Activated T-helper 1 cell treated with Interleukin-2 at 50 U/mL for 16 hours (primary cell): ENCODE results near the gene EIF1AD.
A peak's percentile ranks its signal among the peaks of the same experiment; 100 is the strongest.

Source experiments
- DNase-seq: peaks from one replicate; pipeline ENCODE4 v3.0.0-alpha.2; 2020; ENCODE audit warnings: low read depth

The EIF1AD gene

DNA sequence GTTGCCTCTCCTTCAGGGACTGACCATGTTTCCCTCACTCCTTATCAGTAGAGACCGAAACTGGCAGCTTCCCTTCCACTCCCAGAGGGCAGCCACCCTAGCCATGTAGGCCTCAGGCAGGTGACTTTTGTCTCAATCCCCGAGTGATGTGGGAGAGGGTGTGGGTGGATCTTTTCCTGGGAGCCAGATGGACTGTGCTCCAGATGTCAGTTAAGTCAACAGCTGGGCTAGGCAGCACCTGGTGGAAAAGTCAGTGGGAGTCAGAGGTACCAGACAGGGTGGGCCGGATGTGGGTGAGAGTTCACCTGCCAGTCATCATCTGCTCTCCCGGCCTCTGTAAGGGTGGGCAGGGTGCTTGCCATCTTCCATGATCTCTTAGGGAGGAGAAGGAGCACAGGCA, 2.2 kb upstream of the EIF1AD start:
- no peak for DNase-seq

DNA sequence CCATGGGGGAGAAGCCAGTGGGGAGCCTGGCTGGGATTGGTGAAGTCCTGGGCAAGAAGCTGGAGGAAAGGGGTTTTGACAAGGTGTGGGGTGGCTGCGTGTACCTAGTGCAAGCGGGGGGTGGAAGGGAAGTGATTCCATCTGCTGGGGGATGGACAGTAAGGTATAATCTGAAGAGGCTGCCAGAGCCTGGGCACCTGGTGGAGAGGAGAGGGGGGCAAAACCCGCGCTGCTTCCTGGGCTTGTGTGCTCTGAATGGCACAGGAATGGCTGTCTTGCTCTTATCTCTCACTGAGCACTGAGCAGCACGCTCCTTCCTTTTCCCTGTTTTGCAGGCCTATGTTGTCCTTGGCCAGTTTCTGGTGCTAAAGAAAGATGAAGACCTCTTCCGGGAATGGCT, 1.3 kb upstream of the EIF1AD start:
- DNase-seq = no peak

DNA sequence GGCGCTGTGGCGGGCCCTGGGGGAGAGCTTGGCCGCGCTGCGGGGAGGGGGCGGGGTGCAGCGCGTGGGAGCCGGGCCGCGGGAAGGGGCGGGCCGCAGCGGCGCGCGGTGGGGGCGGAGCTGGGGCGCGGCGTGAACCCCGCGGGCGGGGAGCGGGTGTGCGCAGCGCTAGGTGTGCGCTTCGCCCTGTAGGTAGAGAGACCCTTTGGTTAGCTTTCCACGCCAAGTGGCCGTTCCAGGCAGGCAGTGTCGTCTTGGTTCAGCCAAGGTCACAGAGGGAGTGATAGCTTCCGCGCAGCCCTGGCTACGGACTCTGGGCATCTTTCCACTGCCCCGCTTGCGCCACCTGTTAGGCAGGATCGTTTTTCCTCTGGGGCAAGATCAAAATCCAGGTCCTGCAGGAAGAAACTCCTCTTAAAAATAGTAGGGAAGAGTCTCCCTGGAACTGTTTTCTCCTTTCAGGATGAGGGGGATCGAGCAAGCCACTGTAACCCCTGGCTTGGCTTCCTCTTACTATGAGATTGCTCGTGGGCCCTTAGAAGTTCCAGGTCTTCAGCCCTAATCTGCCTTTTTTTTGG, 780 bp upstream of the EIF1AD start:
- peak; percentile 63 for DNase-seq

DNA sequence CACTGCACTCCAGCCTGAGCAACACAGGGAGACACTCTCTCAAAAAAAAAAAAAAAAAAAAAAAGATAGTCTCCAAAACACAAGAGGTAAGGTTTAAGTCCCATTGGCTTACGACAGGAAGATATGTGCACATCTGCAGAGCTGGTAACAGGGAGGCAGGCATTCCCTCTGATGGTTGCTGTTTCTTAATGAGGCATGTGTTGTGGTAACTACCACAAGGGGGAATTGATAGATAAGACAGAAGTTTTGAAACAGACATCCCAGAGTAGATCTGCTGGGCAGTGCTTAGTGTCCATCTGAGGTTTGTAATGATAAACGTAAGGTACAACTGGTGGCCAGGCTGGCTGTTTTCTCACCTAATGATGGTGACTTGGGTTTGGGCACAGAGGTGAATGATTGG, 4.7 kb downstream of the EIF1AD start:
- no peak for DNase-seq

DNA sequence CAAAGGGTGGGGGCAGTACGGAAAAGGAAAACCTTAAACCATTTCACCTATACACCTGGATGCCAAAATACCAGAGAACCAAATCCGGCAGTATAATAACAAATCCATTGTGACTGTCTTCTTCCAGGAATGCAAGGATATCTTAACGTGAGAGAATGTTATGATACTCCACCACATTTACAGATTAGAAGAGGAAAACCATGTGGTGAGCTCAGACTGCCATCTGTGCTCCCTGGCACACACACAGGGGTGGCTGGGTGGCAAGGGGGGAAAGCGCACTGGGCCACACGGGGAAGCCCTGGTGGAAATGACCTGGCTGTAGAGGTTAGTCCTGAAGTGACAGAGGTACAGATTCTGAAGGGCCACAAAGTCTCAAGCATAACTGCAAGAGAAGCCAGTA, 9.9 kb downstream of the EIF1AD start:
- DNase-seq = no peak

DNA sequence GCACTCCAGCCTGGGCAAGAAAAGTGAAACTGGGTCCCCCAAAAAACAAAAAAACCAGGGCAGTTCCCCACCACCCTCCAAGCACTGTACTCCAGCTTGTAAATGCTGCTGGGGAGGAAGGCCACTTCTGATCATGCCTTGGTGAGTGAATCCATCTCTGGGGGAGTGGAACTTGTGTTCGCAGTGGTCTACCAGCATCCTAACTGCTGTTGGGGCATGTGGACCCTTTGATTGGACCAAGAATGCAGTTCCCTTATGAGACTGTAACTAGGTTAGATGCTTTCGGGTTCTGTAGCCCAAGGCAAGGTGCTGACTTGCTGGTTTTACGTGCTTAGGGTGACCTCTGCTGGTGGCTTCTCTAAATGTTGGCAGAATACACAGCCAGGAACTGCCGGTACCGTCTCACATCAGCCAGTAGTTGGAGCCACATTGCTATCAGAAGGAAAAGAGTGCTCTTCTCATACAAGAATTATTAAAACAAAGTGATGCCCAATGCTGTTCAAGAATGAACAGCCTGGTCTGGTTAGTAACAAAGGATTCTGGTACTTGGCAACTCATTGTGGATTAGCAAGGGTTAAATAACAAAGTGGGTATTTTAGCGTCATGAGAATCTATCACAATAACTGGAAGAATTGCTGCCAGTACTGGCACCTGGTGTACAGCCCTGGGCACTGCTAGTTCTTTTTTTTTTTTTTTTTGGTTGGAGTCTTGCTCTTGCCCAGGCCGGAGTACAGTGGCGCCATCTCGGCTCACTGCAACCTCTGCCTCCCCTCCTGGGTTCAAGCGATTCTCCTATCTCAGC, 13.0 kb downstream of the EIF1AD start:
- peak; percentile 80 for DNase-seq

DNA sequence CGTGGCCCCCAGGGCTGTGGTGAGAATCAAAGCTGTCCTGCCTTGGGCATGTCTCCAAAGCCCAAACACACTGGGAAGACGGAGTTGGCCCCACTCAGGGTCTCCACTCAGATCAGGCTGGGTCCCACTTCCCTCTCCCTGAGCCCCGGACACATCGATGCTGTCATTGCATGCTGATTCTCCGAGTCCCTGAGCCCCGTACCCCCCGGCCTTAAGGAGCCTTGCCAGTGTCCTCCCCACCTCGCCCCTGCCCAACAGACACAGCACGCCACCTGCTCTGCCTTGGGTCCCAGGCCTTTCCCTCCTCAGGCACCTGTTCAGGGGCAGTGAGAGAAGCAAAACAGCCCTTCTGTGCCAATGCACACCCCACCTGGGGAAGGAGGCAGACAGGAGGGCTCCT, 14.6 kb downstream of the EIF1AD start:
- no peak for DNase-seq

DNA sequence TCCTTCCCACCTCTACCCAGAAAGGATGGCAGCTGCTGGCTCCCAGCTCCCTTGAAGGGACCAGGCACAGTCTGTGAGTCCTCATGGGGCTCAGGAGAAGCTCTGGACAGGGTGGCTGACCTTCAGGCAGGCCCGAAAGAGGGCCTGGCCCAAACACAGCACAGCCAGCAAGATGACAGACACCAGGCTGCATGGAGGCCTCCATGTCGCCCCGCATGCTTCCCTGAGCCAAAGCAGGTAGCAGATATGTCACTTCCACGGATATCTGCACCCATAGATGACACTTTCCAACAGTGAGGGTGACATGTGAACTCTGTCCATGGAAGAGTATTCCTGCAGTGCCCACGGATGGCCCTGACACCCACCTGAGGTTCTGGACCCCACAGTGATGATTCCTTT, 18.4 kb downstream of the EIF1AD start:
- no peak for DNase-seq

DNA sequence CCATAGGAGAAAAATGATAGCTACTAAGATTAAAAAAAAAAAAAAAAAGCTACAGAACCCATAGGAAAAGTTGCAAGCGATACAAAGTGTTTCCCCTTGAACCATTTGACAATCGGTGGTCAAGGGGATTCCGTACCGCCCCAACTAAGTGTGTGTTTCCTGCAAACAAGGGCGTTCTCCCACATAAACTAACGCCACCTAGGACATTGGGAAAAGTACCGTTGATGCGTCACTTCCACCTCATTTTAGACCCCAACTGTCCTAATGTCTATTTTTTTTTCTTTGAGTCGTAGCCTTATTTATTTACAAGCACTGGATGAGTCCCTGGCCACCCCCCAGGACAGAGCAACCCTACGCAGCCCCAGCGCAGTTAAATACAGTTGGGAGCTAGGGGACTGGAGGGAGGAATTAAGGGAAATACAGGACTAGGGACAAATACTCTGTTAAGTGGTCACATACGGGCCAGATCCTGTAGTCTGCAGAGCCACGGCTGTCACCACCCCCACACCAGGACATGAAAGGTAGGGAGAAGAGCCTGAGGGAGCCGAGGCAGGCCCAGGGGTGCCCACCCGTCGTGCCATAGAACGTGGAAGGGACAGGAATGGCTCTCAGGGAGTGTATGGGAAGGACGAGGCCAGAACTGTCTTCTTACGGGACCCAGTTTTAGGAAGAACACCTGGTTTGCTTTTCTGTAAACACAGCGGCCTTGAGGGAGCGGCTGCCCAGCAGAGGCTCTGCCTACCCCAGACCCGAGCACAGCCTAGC, 19.0 kb downstream of the EIF1AD start:
- DNase-seq = no peak

DNA sequence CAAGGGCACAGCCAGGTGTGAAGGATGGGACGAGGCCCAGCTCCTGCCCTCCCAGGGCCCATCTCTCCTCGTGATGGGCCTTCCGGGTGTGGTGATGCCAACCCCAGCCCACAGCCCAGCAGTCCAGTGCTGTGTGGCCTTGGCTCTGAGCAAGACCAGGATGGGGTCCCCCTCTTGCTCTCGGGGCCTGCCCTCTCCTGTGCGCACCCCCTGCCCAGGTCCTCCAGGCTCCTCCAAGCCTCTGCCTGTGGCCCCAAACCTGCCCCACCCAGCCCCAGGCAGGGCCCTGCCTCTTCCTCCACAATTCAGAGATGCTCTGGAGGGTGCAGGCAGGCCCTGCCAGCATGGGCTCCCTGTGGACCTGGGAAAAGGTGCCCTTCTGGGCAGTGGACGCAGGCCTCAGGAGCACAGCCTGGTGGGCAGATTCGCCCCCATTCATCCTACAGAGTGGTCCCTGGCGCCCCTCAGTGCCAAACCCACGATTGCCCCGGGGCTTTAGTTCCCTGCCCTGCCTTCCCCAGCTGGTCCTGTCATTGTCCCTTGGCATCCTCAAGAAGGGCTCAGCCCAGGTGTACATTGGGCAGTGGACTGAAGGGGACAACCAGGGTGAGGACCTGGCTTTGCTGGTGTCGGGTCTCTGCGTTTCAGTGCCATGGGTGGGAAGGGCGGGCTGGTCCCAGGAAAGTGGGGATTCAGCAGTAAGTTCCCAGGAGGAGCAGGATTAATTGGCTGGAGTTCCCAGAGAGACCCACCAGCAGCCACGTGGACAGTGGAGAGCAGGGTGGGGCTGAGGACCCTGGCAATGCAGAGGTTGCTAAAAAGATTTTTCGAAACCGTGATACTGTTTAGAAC, 19.8 kb downstream of the EIF1AD start:
- no peak for DNase-seq

DNA sequence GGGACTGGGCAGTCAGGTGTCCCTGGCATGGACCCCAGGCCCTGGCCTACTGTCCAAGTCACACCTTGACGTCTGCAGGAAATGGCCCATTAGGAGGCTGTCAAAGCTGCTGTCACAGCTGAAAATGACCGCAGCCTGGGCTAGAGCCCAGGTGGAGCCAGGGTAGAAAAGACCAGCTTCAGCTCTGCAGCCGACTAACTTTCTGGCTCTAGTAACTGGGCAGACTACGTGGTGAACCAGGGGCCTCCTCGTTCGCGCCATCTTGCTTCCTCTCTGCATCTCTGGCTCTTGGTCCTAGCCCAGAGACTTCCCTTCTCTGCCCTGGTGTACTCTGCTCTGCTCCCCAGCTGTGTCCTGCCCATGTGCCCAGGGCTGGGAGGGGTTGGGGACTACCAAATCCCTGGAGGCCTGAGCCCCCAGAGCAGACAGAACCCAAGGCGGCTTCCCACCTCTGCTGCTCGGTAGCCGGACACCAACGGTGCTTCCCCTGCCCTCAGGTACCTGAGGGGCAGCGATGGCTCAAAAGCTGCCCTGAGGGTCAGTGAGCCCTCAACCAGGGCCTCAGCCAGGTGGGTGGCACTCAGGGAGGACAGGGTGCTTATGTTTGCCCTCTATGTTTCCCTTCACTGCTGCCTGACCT, 20.7 kb downstream of the EIF1AD start:
- no peak for DNase-seq

DNA sequence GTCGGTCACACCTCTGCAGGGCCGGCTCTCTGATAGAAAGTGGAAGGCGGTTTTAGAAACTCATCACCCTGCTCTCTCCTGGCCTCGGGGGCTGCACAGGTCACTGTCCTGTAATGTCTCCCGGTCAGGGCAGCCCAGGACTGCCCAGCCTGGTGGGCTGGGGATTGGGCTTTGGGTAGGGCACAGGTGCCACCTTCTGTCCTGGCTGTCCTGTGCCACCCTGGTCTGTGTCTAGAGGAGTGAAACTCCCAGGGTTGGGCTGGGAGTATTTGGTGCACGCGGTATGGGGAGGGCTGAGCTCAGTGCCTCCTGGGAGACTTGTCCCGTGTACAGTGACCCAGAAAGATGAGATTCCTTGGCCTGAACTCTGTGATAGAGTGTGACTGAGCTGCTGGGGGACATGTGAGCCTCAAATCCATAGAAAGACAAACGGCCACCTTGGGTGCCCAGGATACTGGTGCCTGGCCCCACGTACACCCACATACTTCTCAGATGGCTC, 22.6 kb downstream of the EIF1AD start:
- no peak for DNase-seq

DNA sequence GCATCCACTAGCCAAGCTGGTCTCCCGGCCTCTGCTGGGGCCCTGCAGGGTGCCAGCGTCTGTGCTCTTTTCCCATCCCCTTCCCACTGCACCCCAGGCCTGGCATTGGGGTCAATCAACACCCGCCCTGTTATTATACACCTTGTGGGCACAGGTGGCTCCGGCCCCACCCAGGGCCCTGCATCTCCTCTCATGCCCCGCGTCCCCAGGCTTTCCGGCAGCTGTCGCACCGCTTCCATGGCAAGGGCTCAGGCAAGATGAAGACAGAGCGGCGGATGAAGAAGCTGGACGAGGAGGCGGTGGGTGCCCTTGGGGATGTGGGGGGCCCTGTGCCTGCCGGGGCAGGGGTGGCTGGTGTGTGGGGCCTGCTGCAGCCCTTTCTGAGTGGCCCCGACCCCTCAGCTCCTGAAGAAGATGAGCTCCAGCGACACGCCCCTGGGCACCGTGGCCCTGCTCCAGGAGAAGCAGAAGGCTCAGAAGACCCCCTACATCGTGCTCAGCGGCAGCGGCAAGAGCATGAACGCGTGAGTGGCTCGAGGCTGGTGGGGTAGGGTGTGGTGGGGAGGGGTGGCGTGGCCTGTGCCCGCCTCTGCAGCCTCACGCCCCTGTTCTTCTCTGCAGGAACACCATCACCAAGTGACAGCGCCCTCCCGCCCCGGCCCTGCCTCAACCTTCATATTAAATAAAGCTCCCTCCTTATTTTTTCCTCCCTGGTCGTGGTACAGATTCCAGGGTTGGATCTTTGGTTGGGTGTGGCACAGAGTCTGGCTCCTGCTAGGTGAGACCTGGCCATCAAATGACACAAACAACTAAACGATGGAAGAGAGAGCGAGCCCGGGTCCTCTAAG, 23.3 kb downstream of the EIF1AD start:
- DNase-seq = no peak

DNA sequence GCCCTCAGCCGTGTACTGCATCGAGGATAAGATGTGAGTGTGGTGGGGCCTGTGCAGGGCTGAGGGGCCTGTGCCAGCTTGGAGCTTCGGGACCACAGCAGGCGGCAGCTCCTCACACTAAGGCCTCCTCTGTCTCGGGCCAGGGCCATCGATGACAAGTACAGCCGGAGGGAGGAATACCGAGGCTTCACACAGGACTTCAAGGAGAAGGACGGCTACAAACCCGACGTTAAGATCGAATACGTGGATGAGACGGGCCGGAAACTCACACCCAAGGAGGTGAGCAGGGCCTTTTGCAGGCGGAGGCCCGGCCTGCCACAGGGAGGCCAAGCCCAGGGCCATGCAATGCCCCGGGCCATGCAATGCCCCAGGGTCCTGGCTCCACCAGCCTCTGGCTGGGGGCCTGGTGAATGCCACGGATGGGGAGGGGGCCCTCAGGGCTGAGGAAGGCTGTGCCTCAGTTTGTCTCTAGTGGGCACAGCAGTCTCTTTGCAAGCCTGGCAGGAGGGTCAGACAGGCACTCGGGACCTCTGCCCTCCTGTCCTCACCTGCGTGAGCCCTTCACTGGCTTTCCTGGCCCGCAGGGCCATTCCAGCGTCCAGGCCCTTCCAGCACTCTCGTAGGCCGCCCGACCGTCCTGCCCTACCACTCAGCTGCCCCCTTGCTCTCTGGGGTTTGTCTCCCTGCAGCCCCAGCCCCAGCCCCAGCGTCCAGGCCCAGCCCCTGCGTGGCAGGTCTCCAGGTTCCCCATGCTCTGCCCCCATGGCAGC, 24.2 kb downstream of the EIF1AD start:
- DNase-seq = no peak

DNA sequence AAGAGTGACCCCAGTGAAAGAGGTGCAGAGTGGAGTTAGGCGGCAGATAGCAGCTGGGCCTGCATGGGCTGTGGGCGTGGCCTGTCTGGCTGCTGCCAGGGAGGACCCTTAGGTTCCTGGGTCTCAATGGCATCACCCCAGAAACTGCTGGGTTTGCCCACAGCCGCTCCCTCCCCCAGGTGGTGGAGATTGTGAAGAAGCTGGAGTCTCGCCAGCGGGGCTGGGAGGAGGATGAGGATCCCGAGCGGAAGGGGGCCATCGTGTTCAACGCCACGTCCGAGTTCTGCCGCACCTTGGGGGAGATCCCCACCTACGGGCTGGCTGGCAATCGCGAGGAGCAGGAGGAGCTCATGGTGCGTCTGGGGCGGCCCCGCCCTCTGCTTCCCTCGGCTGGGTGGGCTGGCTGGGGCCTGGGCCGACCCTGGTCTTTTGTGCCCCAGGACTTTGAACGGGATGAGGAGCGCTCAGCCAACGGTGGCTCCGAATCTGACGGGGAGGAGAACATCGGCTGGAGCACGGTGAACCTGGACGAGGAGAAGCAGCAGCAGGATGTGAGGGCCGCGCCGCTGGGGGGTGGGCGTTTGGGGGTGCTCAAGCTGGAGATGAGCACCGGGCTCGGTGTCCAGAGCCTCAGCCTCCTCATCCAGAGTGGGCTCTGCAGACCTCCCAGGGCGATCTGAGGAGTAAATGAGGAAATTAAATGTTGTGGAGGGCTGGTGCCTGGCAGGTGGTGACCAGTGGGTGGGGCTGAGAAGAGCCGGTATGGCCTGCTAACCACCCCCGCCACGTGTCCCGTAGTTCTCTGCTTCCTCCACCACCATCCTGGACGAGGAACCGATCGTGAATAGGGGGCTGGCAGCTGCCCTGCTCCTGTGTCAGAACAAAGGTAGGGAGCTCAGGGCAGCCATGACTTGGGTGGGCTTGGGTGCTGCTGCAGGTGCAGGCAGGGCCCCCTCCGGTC, 25.5 kb downstream of the EIF1AD start:
- no peak for DNase-seq

DNA sequence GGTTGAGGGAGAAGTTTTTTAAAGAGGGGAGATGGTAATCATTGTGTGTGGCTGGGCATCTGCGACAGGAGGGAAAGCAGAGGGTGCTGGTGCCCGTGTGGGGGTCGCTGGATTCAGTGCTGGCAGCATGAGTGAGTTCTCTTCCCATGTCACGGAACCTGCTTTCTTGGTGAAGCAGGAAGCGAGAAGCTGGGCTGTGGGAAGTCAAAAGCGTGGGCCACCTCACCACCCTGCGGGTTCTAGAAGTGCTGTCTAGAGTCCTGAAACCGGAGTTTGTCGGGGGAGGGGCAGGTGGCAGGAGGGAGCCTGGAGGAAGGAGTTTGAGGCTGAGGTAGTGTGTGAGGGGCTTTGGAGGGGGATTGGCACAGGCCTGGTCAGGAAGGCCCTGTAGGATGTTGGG, 26.2 kb downstream of the EIF1AD start:
- no peak for DNase-seq

DNA sequence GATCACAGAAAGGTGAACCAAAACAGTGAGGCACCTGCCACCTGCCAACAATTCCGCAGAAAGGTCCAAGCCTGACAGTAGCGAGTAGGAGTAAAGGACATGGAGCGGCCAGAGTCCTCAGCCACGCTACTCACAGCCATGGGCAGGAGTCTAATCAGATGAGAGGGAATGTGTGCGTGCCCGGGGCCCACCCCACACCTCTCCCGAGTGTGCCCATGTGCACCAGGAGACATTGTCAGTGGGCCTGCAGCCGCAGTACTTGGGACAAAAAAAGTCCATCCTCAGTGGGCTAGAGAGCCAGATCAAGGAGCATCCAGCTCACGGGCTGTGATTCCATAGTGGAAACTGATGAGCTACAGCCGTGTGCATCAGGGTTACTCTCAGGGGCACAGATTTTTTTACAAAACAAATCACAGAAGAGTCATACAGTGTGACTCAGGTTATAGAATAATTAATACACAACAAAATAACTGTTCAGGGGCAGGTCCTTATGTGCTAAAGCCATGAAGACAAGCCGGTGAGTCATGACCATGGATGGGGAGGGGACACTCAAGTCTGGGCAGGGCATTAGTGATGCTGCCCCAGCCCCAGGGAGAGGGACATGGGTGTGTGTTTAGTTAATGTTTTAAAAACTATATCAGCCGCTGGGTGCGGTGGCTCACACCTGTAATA, 28.4 kb downstream of the EIF1AD start:
- no peak for DNase-seq

DNA sequence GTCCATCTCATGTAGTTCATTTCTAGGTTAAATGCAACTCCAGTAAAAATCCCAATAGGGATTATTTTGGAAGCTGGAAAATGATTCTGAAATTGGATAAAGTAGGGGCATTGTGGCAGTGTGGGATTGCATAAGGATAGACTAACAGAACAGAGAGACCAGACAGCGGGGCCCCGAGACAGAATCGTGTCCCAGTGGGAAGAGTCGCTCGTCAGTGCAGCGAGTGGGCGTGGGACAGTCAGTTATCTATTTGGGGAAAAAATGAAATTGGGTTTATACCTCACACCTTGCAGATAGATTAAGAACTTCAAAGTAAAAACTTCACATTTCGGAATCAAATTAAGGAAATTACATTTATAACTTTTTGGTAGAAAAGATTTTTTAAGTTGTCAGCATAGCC, 29.8 kb downstream of the EIF1AD start:
- no peak for DNase-seq
